Smooth muscle cell (in vitro differentiated cells): ENCODE data around the gene PLBD1. TPM values are rescaled to one million over a fixed set of nuclear protein-coding genes. Genes with fewer than 3 reads are reported as not detected.

ENCODE experiments used
- DNase-seq: peaks from one replicate; lab custom pipeline; 2025; ENCODE audit not compliant: unreplicated experiment; lab: John Stamatoyannopoulos, UW
- H2AFZ ChIP-seq: fragments of 200-600 bp; sonication (generic); 2 replicates; pipeline ENCODE4 v1.6.0; 2016; ENCODE audit warnings: antibody characterized with exemption, low read depth, mild to moderate bottlenecking
- H3F3A ChIP-seq: fragments of 200-600 bp; sonication (generic); 2 replicates; pipeline ENCODE4 v1.6.0; 2017; ENCODE audit warnings: antibody characterized with exemption, low read depth
- H3K27ac ChIP-seq: fragments of 200-600 bp; sonication (generic); 2 replicates; pipeline ENCODE4 v1.5.1; 2016; ENCODE audit warnings: low read depth, mild to moderate bottlenecking
- H3K27me3 ChIP-seq: fragments of 200-600 bp; sonication (generic); 2 replicates; pipeline ENCODE4 v1.6.1; 2016; ENCODE audit warnings: low read depth, mild to moderate bottlenecking
- H3K36me3 ChIP-seq: fragments of 200-600 bp; sonication (generic); 2 replicates; pipeline ENCODE4 v1.5.1; 2016; ENCODE audit warnings: low read depth
- H3K4me1 ChIP-seq: fragments of 200-600 bp; sonication (generic); 2 replicates; pipeline ENCODE4 v1.5.1; 2016; ENCODE audit warnings: low read depth
- H3K4me2 ChIP-seq: fragments of 200-600 bp; sonication (generic); 2 replicates; pipeline ENCODE4 v1.6.0; 2016; ENCODE audit warnings: mild to moderate bottlenecking
- H3K4me3 ChIP-seq: fragments of 200-600 bp; sonication (generic); 2 replicates; pipeline ENCODE4 v1.5.1; 2016; ENCODE audit warnings: mild to moderate bottlenecking
- H3K79me2 ChIP-seq: fragments of 200-600 bp; sonication (generic); 2 replicates; pipeline ENCODE4 v1.6.0; 2016; ENCODE audit warnings: low read depth, mild to moderate bottlenecking
- H3K9ac ChIP-seq: fragments of 200-600 bp; sonication (generic); 2 replicates; pipeline ENCODE4 v1.6.0; 2016; ENCODE audit warnings: low read depth
- H3K9me3 ChIP-seq: fragments of 200-600 bp; sonication (generic); replicated peaks from 2 replicates; pipeline ENCODE4 v1.5.1; 2016; ENCODE audit warnings: low read depth
- H4K20me1 ChIP-seq: fragments of 200-600 bp; sonication (generic); 2 replicates; pipeline ENCODE4 v1.6.0; 2016; ENCODE audit warnings: low read depth
- WGBS: methylation state at CpG from one replicate; pipeline ENCODE4 v1.1.7; 2016; ENCODE audit warnings: low lambda C conversion rate; 5-methylcytosine and 5-hydroxymethylcytosine counted together
- polyA plus RNA-seq: library from polyadenylated mRNA; unstranded; fragments of >200 nt; fragmentation: Nextera tagmentation; extraction: Ambion mirVana; gene quantifications from 2 replicates; pipeline ENCODE4 v1.2.1, GENCODE V29; 2016
- total RNA-seq: library from RNA; depleted of rRNA; stranded (reverse); fragments of >200 nt; gene quantifications from 2 replicates; pipeline ENCODE4 v1.2.3, GENCODE V29; 2014
- TF ChIP-seq, protein P1 (sequence below): fragments of 200-600 bp; sonication (generic); IDR thresholded peaks from 2 replicates; pipeline ENCODE4 v1.5.1; 2017; ENCODE audit warnings: borderline replicate concordance, mild to moderate bottlenecking, antibody characterized with exemption; ENCODE audit not compliant: insufficient read depth, poor library complexity, severe bottlenecking

PLBD1 gene
- total and polyA plus RNA-seq, 2 experiments from 2014 or later, result 14.1 to 19.9 TPM

DNA sequence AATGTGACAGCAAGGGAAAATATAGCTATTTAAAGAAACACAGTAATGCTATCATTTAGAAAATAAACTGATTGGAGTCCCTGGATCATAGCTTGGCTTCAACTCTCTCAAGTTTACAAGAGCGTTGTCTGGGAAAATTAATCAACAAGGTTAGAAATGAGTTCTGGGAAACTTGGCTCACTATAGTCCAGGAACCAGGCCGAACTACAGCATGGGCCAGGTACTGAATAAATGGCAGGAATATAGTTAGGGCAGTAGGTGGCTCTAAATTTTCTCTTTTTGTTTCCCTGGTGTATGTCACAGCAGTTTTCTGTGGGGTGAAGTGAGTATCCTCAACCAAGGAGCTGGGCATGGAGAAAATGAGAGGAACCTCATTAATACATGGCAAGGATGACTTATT lies 72.4 kb downstream of the PLBD1 start:
- Histone ChIP-seq H3K27ac (no peak overlapping the region), H3K9ac (no peak overlapping the region), H3K4me2 (no peak overlapping the region), H3K36me3 (peaks cover 17% of the 10 kb centered on the region), H3K4me3 (no peak overlapping the region), H3K4me1 (no peaks in the 10 kb centered on the region), H4K20me1 (no peaks in the 10 kb centered on the region), H3K27me3 (no peaks in the 10 kb centered on the region), H3K79me2 (no peaks in the 10 kb centered on the region), H3F3A (no peaks in the 10 kb centered on the region), H2AFZ (no peak overlapping the region), H3K9me3 (no peaks in the 10 kb centered on the region)
- WGBS, result 88% methylated on average over 2 of the region's 2 CpGs
- TF ChIP-seq, protein P1, sequence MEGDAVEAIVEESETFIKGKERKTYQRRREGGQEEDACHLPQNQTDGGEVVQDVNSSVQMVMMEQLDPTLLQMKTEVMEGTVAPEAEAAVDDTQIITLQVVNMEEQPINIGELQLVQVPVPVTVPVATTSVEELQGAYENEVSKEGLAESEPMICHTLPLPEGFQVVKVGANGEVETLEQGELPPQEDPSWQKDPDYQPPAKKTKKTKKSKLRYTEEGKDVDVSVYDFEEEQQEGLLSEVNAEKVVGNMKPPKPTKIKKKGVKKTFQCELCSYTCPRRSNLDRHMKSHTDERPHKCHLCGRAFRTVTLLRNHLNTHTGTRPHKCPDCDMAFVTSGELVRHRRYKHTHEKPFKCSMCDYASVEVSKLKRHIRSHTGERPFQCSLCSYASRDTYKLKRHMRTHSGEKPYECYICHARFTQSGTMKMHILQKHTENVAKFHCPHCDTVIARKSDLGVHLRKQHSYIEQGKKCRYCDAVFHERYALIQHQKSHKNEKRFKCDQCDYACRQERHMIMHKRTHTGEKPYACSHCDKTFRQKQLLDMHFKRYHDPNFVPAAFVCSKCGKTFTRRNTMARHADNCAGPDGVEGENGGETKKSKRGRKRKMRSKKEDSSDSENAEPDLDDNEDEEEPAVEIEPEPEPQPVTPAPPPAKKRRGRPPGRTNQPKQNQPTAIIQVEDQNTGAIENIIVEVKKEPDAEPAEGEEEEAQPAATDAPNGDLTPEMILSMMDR, result no peak
- no peak for DNase-seq

DNA sequence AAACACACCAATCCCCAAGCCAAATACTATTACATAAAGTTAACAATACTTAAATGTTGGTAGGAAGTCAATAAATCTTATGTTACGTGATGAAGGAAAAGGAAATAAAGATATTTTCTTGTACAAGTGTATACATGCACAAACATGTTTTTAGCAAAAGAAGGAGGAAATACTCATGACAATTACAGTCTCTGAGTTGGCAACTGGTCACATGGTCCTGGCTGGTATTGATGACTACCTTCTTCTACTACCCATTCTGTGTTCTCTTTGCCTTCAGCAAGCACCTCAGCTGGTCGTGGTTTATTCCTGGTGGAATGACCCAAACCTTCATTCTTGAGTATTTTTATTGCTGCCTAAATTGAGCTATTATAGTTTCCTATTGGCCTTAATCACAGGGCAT lies 84.8 kb downstream of the PLBD1 start:
- Histone ChIP-seq H2AFZ (no peak overlapping the region), H3K27ac (no peak overlapping the region), H3K4me2 (no peak overlapping the region), H3K36me3 (peaks cover 31% of the 10 kb centered on the region), H3K4me3 (no peak overlapping the region), H3F3A (no peaks in the 10 kb centered on the region), H4K20me1 (peaks cover 8% of the 10 kb centered on the region), H3K4me1 (no peaks in the 10 kb centered on the region), H3K9me3 (no peaks in the 10 kb centered on the region), H3K27me3 (no peaks in the 10 kb centered on the region), H3K9ac (no peak overlapping the region), H3K79me2 (peaks cover 8% of the 10 kb centered on the region)
- TF ChIP-seq, protein P1, result no peak
- WGBS, result 100% methylated on average over 2 of the region's 2 CpGs
- no peak for DNase-seq

DNA sequence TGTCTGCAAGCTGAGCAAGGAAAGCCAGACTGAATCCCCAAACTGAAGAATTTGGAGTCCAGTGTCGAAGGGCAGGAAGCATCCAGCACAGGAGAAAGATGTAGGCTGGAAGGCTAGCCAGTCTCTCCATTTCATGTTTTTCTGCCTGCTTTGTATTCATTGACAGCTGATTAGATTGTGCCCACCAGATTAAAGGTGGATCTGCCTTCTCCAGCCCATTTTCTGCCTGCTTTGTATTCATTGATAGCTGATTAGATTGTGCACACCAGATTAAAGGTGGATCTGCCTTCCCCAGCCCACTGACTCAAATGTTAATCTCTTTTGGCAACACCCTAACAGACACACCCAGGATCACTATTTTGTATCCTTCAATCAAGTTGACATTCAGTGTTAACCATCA lies 85.3 kb downstream of the PLBD1 start:
- TF ChIP-seq, protein P1, result no peak
- H3K36me3 ChIP-seq, result peaks cover 36% of the 10 kb centered on the region
- no peak overlapping the region for H3K4me3 ChIP-seq
- no peaks in the 10 kb centered on the region for H3K27me3 ChIP-seq
- no peaks in the 10 kb centered on the region for H3F3A ChIP-seq
- H3K27ac ChIP-seq, result no peak overlapping the region
- no peak for DNase-seq
- H3K9ac ChIP-seq, result no peak overlapping the region
- no peak overlapping the region for H2AFZ ChIP-seq
- H3K4me1 ChIP-seq, result no peaks in the 10 kb centered on the region
- 100% methylated on average over 1 of the region's 1 CpG for WGBS
- H3K79me2 ChIP-seq, result peaks cover 13% of the 10 kb centered on the region
- peaks cover 8% of the 10 kb centered on the region for H4K20me1 ChIP-seq
- no peaks in the 10 kb centered on the region for H3K9me3 ChIP-seq
- H3K4me2 ChIP-seq, result no peak overlapping the region

DNA sequence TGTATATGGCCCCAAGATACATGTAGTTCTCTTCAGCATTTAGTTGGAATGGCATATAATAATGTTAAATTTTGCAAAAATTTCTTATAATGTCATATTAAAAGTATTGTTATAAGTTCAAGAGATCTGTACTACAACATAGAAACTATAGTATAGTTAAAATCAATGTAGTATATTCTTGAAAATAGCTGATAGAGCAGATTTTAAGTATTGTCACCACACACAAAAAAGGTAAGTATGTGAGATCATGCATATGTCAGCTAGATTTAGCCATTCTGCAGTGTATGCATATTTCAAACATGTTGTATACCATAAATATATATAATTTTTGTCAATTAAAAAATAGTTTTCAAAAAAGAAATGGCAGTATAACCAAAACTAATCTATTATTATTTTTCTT lies 86.5 kb downstream of the PLBD1 start:
- TF ChIP-seq, protein P1, result no peak
- Histone ChIP-seq H3K79me2 (peaks cover 24% of the 10 kb centered on the region), H3K36me3 (peaks cover 37% of the 10 kb centered on the region), H4K20me1 (peaks cover 8% of the 10 kb centered on the region), H2AFZ (no peak overlapping the region), H3K4me1 (no peaks in the 10 kb centered on the region), H3K27me3 (no peaks in the 10 kb centered on the region), H3K9me3 (no peaks in the 10 kb centered on the region), H3K27ac (no peak overlapping the region), H3F3A (no peaks in the 10 kb centered on the region), H3K4me2 (no peak overlapping the region), H3K4me3 (no peak overlapping the region), H3K9ac (no peak overlapping the region)
- DNase-seq, result no peak
